Activated CD8-positive, alpha-beta memory T cell treated with anti-CD3 and anti-CD28 coated beads for 36 hours (primary cell): Measurements from ENCODE around the gene ADCY5. TPM values are rescaled to one million over a fixed set of nuclear protein-coding genes. Genes with fewer than 3 reads are reported as not detected.

Experiments used
- CTCF ChIA-PET: fragments of 350-600 bp; sonication (Branson Sonifier 250); formaldehyde crosslinking; loops from one replicate; lab custom pipeline; 2021; ENCODE audit warnings: antibody characterized with exemption; lab: Charles Lee
- POLR2A ChIA-PET: fragments of 350-600 bp; sonication (Branson Sonifier 250); formaldehyde crosslinking; loops from one replicate; lab custom pipeline; 2021; ENCODE audit warnings: antibody characterized with exemption; lab: Charles Lee
- total RNA-seq, 2 experiments: library from RNA; stranded (reverse); gene quantifications; one replicate each; pipeline ENCODE4 v1.2.3, GENCODE V29; 2021

Gene ADCY5
- total RNA-seq, 2 experiments from 2014 or later: not detected

DNA sequence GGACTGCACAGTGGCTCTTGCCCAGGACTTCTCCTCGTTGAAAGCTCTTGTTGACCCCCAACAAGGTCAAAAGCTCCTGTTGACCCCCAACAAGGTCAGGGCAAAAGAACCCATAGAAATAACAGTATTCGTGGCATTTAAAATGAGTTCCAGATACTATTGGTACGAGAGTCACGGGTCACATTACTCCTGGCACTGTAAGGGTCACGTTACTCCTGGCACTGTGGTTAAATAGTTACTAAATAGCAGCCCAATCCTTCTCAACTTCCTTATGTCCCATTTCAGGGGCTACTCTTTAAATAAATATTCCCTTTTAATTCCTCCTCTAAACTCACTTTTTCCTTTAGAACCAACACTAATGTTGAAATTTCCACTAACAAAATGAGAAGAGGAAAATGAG is 18.2 kb upstream of the ADCY5 start:
- POLR2A ChIA-PET: no interaction called here
- CTCF ChIA-PET: no interaction called here

DNA sequence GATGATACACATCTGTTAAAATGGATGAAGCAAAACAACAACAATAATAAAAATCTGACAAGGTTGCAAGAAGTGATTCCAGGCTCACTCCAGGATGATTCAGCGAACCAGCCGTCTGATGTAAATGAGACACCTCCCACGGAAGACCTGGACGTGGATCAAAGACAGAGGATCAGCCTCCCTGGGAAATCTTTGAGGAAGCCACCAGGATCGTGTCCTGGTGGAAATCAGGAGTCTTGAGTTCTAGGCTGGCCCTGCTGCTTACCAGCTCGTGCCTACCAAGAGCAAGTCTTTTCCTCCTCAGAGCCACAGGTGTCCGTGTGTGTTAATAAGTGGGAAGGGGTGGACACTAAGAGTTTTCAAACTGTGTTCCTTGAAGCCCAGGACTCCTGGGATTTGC is 15.3 kb upstream of the ADCY5 start:
- ChIA-PET CTCF (no interaction called here), POLR2A (no interaction called here)

DNA sequence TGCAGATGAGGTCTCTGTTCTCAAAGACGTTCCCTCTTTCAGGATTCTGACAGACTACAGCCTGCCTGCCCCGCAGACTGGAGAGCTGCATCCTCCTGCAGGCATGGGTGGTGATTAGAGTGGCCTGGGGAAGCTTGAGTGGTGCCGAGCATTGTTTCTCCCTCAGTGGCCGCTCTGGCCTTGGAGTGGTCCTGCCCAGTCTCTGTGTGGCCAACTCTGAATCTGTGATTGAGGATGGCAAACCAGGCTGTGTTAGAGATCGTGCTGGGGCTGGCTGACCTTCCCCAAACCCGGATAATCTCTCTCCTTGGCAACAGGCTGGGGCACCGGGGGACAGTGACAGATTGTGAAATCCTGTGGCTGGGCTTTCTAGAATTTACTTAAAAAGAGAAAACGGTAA is 11.0 kb upstream of the ADCY5 start:
- CTCF ChIA-PET: interaction anchor here (0.8 kb wide), 1 partner anchor 176 kb away, joined by 3 read pairs; no protein-coding TSS in a partner anchor
- POLR2A ChIA-PET: no interaction called here

DNA sequence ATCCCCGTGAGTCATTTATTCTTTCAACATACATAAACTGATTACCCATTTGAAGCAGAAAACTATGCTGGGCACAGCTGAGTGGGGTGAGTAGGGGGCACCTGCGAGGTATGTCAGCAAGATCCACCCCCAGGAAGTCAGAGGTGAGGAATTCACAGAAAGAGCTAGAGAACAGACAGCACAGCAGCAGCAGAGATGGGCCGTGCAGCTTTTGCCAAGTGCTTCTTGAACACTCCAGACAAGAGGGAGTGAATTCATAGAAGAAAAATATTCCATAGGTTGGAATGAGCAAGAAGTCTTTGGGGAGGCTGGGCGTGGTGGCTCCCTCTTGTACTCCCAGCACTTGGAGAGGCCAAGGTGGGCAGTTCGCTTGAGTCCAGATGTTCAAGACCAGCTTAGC is 9.4 kb upstream of the ADCY5 start:
- POLR2A ChIA-PET: no interaction called here
- CTCF ChIA-PET: no interaction called here

DNA sequence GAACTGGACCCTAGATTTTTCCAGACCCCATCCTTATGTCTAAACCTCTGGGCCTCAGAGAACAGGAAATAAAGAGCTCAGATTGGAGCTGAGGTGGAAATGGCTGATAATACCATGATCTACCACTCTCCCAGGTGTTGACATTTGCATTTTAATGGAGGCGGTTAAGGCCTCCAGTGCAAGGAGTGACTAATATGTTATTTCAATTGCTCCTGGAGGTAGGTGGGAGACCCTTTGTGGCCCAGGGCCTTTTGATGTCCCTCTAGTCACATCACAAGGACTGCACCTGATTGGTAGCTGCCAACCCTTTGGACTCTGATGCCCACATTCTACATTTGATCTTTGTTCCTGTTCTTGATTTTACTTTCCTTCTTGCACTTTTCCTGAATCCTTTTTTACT is 9.0 kb upstream of the ADCY5 start:
- ChIA-PET POLR2A (no interaction called here), CTCF (no interaction called here)

DNA sequence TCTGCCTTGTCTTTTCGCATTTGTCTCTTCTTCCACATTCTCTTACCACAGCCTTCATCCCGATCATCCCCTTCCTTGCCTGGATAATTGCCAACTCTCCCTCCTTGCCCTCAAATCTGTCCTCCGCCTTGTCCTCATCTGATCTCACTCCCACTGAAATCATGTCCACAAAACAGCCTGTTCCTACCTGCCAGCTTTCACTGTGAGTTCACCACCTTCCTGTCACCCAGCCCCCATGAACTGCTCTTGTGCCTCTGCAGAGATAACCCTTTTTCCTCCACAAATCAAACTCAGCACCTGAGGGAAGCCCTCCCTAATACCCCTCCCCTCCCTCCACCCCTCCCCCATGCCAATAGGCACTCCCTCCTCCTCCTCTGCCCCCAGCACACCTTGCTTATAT is 4.8 kb upstream of the ADCY5 start:
- ChIA-PET CTCF (no interaction called here), POLR2A (no interaction called here)

DNA sequence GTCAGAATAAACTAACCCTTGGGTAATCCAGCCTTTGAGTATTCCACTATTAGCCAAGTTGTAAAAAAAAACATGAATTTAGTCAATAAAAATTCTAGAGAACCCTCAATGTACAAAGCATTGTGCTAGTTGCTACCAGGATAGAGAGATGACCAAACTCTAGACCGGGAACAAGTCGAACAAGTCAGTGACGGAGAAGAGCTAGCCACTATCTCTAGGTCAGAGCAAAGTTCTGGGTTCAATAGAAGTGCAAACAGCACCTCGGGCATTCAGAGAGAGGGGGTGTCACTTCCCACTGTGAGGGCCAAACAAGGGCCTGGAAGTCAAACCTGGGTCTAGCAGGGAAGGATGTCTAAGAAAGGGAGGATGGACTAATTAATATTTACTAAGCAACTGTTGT is 2.3 kb upstream of the ADCY5 start:
- POLR2A ChIA-PET: no interaction called here

DNA sequence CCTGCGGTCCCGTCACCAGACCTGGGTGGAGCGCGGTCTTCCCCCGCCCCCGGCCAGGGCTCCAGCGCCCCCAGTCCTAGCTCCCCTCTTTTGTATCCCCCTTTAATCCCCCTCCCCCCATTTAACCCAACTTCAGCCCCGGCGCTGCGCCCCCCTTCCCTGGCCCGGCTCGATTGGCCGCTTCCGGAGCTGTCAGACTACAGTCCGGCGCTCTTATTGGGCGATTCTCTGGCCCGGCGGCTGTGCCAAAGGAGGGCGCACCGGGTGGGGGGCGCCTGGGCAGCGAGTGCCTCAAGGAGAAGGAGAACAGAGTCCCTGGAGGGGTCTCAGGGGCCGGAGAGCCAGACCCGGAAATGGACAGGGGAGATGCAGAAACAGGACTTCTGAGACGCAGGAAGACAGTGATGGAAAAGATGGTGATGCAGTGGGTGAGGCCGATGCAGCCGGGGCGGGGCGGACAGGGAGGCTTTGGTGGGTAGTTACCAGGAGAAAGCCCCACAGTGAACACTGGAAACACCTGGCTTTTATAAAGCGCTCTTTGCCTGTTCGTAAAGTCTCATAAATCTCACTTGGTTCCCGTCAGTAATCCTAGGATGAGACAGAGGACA is 1.2 kb upstream of the ADCY5 start:
- ChIA-PET CTCF (interaction anchor here (1.1 kb wide), 1 partner anchor 109 kb away, joined by 5 read pairs; no protein-coding TSS in a partner anchor), POLR2A (interaction anchor here (0.5 to 0.6 kb wide), 2 partner anchors 69 to 1317 kb away, joined by 4 to 8 read pairs; no protein-coding TSS in a partner anchor)

More for the DNA sequence above, 2.3 kb upstream of the ADCY5 start:
- CTCF ChIA-PET: interaction anchor here (1.1 kb wide), 1 partner anchor 107 kb away, joined by 5 read pairs; no protein-coding TSS in a partner anchor

DNA sequence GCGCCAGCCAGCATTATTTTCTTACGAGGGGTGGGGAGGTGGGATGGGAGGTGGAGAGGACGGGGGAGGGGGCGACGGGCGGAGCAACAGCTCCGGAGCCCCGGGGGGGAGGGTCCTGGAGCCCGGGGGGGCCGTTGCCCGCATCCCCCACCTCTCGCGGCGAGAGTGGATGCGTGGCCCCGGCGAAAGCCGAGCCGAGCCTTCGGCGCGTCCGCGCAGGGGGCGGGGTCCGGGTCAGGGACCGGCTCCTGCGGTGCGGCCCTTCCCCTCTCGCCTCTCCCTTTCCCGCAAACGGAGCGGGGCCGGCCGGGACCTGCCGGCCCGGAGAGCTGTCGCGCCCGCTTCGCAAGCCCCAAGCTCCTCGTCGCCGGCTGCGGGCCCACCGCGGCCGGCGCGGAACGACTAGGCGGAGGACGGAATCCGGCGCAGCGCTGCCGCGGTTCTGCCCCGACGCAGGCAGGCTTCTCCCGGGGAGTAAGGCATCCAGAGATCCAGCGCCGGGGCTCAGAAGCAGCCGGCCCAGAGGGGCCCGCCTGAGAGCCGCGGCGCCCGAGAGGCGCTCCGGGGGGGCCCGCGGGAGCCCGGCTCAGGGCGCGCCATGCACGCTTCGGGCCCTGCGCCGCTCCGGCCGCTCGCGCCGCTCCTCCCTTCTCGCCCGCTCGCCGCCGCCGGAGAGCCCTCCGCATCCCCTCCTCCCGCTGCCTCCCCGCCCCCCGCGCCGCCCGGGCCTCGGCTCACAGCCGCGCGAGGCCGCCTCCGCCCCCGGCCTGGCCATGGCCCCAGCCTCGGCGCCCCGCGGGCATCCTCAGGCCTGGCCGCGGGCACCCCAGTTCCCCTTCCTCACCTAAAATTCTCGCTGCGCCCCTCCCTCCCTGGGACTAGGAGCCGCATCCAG is 459 bp upstream of the ADCY5 start:
- CTCF ChIA-PET: interaction anchor here (0.6 to 1.5 kb wide), 3 partner anchors 80 to 113 kb away, joined by 3 to 6 read pairs (median 3); no protein-coding TSS in a partner anchor
- POLR2A ChIA-PET: interaction anchor here (1.0 kb wide), 1 partner anchor 248 kb away, joined by 3 read pairs; the partner anchor contains the start of gene SEC22A

DNA sequence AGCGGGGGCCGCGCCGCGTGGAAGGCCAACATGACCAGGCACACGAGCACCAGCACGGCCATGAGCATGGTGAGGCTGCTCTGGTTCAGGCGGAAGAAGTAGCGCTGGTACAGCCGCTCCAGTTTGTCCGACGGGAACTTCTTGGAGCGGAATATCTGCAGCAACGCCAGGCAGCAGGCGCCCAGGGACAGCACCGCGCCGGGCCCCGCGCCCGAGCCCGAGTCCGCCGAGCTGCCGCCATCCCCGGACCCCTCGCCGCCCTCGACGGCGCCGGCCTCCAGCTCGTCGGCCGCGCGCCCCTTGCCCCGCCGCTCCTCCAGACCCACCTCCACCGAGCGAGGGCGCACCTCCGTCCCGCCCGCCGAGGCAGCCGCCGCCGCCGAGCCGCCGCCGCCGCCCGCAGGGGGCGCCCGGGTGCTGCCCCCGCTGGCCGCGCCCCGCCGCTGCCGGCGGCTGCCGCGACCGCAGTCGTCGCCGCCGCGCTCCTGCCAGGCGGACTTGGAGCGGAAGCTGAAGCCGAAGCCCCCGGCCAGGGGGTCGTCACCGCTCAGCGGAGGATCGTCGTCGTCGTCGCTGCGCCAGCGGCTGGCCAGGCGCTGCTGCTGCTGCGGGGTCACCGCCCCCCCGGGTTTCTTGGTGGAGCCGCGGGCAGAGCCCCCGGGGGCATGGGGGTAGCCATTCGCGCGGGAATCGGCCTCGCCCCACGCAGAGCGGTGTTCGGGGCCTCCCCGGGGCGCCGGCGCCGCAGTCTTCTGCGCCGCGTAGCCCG is 957 bp downstream of the ADCY5 start:
- ChIA-PET POLR2A (no interaction called here), CTCF (interaction anchor here (0.8 to 1.5 kb wide), 2 partner anchors 39 to 105 kb away, joined by 3 read pairs; no protein-coding TSS in a partner anchor)

DNA sequence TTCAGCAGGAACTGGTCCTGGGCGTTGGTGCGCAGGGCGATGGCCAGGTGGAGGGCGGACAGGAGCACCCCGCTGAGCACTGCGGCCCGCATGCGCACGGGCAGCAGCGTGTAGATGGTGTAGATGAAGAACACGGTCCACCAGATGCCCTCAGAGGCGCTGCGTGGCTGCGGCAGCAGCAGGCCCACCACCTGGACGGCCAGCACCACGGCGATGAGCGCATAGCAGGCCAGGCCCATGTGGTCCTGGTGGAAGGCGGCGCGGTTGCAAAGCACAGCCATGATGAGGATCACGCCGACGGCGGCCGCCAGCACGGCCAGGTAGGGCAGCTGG is 1.5 kb downstream of the ADCY5 start:
- CTCF ChIA-PET: interaction anchor here (1.3 kb wide), 1 partner anchor 113 kb away, joined by 4 read pairs; no protein-coding TSS in a partner anchor

DNA sequence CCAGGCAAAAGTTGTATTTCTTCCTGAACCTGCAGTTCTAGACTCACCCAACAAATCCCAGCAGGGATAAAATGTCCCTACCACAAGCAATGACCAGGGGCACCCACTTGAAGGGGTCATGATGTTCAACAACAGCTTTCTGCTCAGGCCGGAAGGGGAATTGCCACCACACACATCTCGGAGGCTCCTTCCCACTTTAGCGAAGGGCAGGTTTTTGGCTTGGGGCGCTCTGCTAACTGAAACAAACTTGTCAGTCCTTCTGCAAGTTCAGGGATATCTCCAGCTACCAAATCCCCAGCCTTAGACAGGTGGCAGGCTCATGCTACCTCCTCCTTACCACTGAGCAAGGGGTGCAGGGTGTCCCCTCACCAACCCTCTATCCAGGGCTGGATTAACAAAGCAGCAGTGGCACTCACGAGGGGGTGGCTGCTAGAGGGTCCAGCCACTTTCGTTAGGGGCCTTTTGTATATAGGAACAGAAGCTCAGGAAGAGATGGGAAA is 2.2 kb downstream of the ADCY5 start:
- POLR2A ChIA-PET: no interaction called here
- CTCF ChIA-PET: interaction anchor here (0.6 to 1.3 kb wide), 2 partner anchors 113 to 1977 kb away, joined by 3 to 4 read pairs; no protein-coding TSS in a partner anchor

More for the DNA sequence above, 1.5 kb downstream of the ADCY5 start:
- POLR2A ChIA-PET: no interaction called here

DNA sequence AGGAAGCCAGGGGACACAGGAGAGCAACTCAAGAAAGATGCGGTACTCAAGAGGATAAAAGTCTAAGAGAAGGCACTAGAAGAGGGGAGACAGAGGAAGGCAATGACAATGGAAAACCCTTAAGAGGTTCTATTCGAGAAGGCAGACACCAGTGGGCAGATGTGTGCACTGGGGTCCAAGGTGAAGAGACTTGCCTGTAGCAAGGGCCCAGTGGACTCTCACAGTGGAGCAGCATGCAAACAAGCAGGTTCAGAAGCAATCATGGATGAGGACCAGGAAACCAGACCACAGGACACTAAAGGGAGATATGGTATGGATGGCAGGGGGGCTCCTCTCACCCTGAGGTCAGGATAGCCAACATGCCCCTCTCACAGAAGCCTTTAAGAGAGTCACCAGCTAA is 2.7 kb downstream of the ADCY5 start:
- POLR2A ChIA-PET: no interaction called here

DNA sequence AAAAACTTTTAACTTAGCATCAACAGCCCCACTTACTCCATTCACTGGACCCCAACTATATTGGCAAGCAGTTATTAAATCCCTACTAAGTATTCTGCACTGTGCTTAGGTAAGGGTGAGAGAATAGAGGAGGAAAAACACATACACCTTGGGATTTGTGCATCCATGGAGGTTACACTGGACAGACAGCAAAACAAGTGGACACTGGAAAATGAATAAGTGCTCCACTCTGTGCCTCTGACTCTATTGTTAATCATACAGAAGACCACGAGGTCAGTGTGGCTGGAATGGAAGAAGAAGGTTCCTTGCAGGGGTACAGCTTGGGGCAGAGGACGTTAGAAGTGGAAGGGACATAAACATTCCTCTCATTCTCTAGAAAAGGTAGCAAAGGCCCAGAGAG is 3.2 kb downstream of the ADCY5 start:
- ChIA-PET POLR2A (no interaction called here), CTCF (interaction anchor here (1.1 kb wide), 1 partner anchor 10 kb away, joined by 3 read pairs; no protein-coding TSS in a partner anchor)

More for the DNA sequence above, 2.7 kb downstream of the ADCY5 start:
- CTCF ChIA-PET: interaction anchor here (1.3 kb wide), 1 partner anchor 114 kb away, joined by 4 read pairs; no protein-coding TSS in a partner anchor

DNA sequence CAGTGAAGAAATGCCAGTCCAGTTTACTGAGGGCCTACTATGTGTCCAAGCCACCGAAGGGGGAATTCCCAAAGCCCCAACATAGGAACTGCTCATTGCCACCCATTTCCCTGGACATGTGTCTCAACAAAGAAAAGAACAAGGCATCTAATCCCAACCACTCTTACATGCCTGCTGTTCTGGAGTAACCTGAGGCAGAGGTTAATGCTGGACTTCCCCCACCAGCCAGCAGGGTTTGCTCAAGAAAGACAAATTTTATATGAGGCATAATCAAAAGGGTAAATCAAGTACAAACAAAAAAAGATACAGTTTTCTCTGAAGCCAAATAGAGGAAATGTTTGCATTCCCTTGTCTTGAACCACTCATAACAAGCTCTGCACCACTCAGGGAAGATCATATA is 4.1 kb downstream of the ADCY5 start:
- CTCF ChIA-PET: interaction anchor here (1.1 kb wide), 1 partner anchor 9 kb away, joined by 3 read pairs; no protein-coding TSS in a partner anchor
- POLR2A ChIA-PET: no interaction called here

DNA sequence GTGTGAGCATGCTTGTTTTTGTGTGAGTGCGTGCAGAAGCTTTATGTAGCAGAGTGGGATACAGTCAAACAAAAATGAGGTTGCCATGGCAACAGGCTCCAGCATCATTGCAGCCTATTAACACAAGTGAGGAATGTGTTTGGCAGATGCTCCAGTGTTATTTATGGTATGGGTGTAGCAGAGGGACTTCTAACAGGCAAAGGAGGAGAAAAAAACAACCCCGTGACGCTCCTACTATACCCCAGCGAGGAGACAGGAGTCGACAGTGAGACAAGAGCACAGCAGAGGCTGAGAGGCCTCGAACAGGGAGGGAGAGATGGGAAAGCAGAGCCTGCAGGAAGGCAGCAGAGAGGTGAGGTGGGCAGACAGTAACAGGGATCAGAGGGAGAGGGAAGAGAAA is 4.9 kb downstream of the ADCY5 start:
- ChIA-PET CTCF (no interaction called here), POLR2A (no interaction called here)

DNA sequence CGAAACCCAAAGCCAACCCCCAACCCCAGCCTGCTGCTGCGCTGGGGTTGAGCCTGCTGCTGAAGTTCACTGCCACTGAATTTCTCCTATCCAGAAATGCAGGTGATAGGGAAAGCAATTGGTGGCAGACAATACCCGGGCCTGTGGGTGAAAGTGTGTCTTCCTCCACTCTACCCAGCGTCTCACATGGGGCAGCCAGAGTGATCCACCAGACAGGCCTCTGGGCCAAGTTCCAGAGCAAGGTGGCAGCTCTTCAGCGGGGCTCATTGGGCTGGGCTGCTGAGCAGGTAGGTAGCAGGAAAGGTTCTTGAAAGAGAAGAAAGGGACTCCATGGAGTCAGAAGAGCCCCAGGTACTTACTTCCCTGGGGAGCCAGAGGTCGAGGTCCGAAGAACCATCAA is 6.0 kb downstream of the ADCY5 start:
- CTCF ChIA-PET: no interaction called here
- POLR2A ChIA-PET: no interaction called here

DNA sequence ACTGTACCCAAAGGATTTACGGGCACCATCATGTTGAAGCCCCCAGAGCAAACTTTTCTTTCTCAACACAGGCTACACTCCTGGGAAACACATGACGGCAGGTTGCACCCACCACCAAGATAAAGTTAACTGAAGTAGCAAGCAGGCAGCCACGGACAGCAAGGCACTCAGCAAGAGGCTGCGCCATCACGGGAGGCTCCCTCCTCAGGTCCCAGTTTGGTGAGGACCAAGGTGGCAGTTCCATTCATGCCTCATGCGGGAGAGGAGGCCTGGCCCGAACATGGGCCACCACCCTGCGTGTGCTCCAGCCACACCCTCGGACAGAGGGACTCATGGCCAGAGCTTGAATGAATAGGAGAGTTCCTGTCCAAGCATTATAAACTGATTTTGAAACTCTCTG is 6.8 kb downstream of the ADCY5 start:
- ChIA-PET POLR2A (no interaction called here), CTCF (no interaction called here)
